Muscle layer of colon (tissue), 2 donors: ENCODE measurements around the gene SRPK1.

Experiments used
- H3K27ac ChIP-seq: one replicate; pipeline ENCODE4 v1.7.0; 2013; ENCODE audit warnings: low read depth, mild to moderate bottlenecking, low read length, moderate library complexity
- H3K27me3 ChIP-seq, 2 donors: one replicate each; pipeline ENCODE4 v1.7.0; 2013; ENCODE audit warnings: low read length in 2 of 2, mild to moderate bottlenecking in 2 of 2; ENCODE audit not compliant: insufficient read depth in 2 of 2, control insufficient read depth in 1 of 2
- H3K36me3 ChIP-seq: one replicate; pipeline ENCODE4 v1.7.0; 2013; ENCODE audit warnings: mild to moderate bottlenecking, low read length; ENCODE audit not compliant: insufficient read depth
- H3K4me1 ChIP-seq: one replicate; pipeline ENCODE4 v1.7.0; 2013; ENCODE audit warnings: mild to moderate bottlenecking, low read length; ENCODE audit not compliant: insufficient read depth
- H3K4me3 ChIP-seq, 2 donors: one replicate each; pipeline ENCODE4 v1.7.0; 2013; ENCODE audit warnings: low read length in 2 of 2, low read depth in 1 of 2, mild to moderate bottlenecking in 1 of 2, moderate library complexity in 1 of 2
- H3K9ac ChIP-seq: one replicate; pipeline ENCODE4 v1.7.0; 2013; ENCODE audit warnings: low read length
- H3K9me3 ChIP-seq: one replicate; pipeline ENCODE4 v1.7.0; 2013; ENCODE audit warnings: mild to moderate bottlenecking, low read length
- donor health status: abdominal sarcoma.
- donor health status: Adenocarcinoma of cecum.

SRPK1 gene

DNA sequence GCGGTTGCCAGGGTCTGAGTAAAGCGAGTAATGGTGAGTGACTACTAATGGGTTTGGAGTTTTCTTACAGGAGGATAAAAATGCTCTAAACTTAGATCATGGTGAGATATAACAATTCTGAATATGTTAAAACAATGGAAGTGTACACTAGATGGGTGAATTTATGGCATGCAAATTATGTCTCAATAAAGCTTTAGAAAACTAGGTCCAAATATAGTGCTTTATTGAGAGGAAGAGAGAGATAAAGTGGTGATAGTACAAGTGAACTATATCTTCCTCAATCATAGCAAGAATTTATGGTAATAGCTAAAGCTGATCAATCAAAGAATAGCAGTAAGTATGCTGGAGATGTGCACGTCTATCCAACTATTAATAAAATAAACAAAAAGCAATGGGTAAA is 23.9 kb downstream of the SRPK1 start:
- Histone ChIP-seq H3K4me1 (no peaks in the 10 kb centered on the region), H3K9ac (no peak overlapping the region), H3K9me3 (no peaks in the 10 kb centered on the region), H3K36me3 (no peaks in the 10 kb centered on the region), H3K4me3 (no peak overlapping the region), H3K27ac (no peak overlapping the region), H3K27me3 (no peaks in the 10 kb centered on the region)

DNA sequence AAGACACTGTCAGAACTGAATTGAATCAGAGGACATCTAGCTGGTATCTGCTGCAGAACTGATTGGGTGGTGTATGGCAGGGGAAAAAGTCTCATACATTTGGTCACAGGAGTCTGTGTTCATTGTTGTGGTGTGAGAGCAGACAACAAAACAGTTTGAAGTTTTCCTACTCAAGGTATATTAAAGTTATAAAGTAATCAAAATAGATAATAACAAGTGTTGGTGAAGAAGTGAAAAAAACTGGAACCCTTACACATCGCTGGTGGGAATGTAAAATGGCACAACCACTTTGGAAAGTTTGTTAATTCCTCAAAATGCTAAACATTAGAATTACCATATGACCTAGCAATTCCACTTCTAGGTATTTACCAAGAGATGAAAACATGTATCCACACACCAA is 24.7 kb downstream of the SRPK1 start:
- Histone ChIP-seq H3K4me3 (no peak overlapping the region), H3K27me3 (no peaks in the 10 kb centered on the region), H3K27ac (no peak overlapping the region), H3K9ac (no peak overlapping the region), H3K36me3 (no peaks in the 10 kb centered on the region), H3K4me1 (no peaks in the 10 kb centered on the region), H3K9me3 (no peaks in the 10 kb centered on the region)

DNA sequence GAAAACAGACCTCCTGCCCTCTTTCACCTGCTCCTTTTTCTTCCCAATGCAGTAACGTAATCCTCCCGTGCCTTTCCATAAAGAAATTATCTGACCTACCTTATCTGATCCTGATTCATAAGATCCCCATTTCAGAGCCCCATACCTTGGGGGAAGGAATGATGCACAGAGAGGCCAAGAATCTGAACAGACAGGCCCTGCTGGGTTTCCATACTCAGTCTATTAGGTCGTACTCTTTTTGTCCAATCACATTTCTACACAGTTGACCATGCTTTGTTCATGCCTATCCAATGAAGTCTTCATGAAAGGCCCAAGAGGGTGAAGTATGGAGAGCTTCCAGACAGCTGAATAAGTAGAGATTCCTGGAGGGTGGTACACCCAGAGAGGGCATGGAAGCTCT is 25.3 kb downstream of the SRPK1 start:
- no peak overlapping the region for H3K4me3 ChIP-seq
- H3K9ac ChIP-seq, result no peak overlapping the region
- H3K9me3 ChIP-seq, result no peaks in the 10 kb centered on the region
- no peaks in the 10 kb centered on the region for H3K4me1 ChIP-seq
- H3K27ac ChIP-seq, result no peak overlapping the region
- no peaks in the 10 kb centered on the region for H3K36me3 ChIP-seq
- no peaks in the 10 kb centered on the region for H3K27me3 ChIP-seq

DNA sequence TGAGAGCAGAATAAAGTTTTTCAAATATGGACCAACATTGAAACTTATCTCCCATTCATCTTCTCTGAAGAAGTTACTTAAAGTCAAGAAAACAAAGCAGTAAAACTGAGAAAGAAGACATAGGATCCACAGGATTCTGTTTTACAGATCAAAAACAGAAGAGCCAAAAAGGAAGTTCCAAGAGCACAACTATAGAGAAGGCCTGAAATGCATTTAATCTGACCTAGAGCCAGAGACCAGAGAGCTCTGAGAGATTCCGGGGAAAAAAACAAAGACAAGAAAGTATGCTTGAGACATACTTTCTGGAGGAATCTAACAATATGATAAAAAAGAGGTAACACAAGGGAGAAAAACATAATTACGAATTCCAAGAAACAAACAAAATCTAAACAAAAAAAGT is 26.1 kb downstream of the SRPK1 start:
- no peak overlapping the region for H3K4me3 ChIP-seq
- H3K4me1 ChIP-seq, result no peaks in the 10 kb centered on the region
- H3K27ac ChIP-seq, result no peak overlapping the region
- H3K9me3 ChIP-seq, result no peaks in the 10 kb centered on the region
- H3K9ac ChIP-seq, result no peak overlapping the region
- no peaks in the 10 kb centered on the region for H3K36me3 ChIP-seq
- H3K27me3 ChIP-seq, result no peaks in the 10 kb centered on the region

DNA sequence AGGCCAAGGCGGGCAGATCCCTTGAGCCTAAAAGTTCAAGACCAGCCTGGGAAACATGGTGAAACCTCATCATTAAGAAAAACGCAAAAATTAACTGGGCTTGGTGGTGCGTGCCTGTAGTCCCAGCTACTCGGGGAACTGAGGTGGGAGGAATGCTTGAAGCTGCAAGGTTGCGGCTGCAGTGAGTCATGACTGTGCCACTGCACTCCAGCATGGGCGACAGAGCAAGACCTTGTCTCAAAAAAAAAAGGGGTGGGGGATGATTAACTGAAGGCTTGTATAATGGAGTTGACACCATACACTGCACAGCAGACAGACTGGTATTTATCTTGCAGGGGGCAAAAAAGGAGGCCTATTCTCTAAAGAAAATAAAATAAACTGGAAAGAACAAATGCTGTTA is 27.7 kb downstream of the SRPK1 start:
- Histone ChIP-seq H3K27me3 (no peaks in the 10 kb centered on the region), H3K36me3 (peaks cover 4% of the 10 kb centered on the region), H3K27ac (no peak overlapping the region), H3K9me3 (no peaks in the 10 kb centered on the region), H3K4me3 (no peak overlapping the region), H3K4me1 (no peaks in the 10 kb centered on the region), H3K9ac (no peak overlapping the region)

DNA sequence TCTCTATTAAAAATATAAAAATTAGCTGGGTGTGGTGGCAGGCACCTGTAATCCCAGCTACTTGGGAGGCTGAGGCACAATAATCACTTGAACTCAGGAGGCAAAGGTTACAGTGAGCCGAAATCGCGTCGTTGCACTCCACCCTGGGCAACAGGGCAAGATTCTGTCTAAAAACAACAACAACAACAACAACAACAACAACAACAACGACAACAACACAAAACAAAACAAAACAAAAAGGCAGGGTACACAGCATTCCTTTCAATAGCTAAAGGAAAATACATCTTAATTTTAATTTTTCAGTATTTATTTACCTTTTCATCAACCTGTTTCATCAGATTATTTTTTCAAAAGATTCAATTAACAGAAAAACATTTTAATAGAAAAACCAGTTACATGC is 28.4 kb downstream of the SRPK1 start:
- no peak overlapping the region for H3K4me3 ChIP-seq
- H3K4me1 ChIP-seq, result no peaks in the 10 kb centered on the region
- peaks cover 11% of the 10 kb centered on the region for H3K36me3 ChIP-seq
- no peaks in the 10 kb centered on the region for H3K27me3 ChIP-seq
- H3K9ac ChIP-seq, result no peak overlapping the region
- no peak overlapping the region for H3K27ac ChIP-seq
- H3K9me3 ChIP-seq, result no peaks in the 10 kb centered on the region

DNA sequence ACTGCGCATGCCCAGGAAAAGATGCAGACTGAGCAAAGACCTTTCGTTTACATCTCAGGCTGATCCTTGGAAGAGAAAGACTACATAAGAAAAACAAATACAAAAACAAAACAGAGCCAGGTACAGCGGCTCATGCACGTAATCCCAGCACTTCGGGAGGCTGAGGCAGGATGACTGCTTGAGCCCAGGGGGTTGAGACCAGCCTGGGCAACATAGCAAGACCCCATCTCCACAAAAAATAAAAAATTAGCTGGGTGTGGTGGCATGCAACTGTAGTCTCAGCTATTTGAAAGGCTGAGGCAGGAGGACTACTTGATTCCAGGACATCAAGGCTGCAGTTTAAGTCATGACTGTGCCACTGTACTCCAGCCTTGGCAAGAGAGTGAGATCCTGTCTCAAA is 41.7 kb downstream of the SRPK1 start:
- no peak overlapping the region for H3K27ac ChIP-seq
- no peaks in the 10 kb centered on the region for H3K9me3 ChIP-seq
- H3K36me3 ChIP-seq, result peaks cover 4% of the 10 kb centered on the region
- H3K27me3 ChIP-seq, result no peaks in the 10 kb centered on the region
- no peak overlapping the region for H3K9ac ChIP-seq
- H3K4me3 ChIP-seq, result no peak overlapping the region
- no peaks in the 10 kb centered on the region for H3K4me1 ChIP-seq

DNA sequence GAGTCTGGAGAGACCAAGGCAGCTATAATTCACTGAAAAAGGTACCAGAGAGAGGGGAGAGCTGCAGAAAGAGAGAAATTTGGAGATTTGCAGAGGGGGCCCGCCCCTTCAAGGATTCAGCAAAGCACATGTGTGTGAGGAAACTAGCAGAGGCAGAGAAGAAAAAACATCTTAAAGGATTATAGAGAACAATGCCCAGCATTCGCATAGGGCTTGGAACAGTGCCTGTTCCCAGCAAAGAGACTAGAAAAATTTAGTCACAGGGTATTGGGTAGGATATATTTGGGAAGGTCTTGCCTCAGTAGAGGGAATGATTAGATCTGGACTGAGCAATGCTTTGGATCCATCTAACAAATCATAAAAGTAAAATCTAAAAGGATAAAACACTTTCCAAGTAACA is 44.0 kb downstream of the SRPK1 start:
- Histone ChIP-seq H3K27ac (no peak overlapping the region), H3K9ac (no peak overlapping the region), H3K36me3 (no peaks in the 10 kb centered on the region), H3K9me3 (no peaks in the 10 kb centered on the region), H3K4me1 (no peaks in the 10 kb centered on the region), H3K4me3 (no peak overlapping the region), H3K27me3 (no peaks in the 10 kb centered on the region)

DNA sequence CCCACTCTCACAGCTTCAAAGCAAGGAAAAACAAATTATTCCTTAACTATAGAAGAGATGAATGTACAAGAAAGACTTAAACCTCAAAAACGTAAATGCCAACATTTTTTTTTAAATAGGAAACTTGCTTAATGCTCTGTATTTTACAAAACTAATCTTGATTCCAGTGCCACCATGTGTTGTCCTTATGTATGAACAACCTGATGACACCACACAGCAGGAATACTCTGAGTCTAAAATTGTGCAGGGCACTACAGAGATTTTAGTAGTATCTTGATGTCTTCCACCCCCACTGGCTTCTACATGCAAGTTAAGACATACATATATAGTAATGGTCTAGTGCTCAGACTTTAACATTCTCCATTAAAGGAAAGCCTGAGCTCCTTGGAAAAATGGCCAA is 46.2 kb downstream of the SRPK1 start:
- no peak overlapping the region for H3K9ac ChIP-seq
- no peak overlapping the region for H3K27ac ChIP-seq
- no peak overlapping the region for H3K4me3 ChIP-seq
- H3K9me3 ChIP-seq, result no peaks in the 10 kb centered on the region
- no peaks in the 10 kb centered on the region for H3K36me3 ChIP-seq
- no peaks in the 10 kb centered on the region for H3K4me1 ChIP-seq
- H3K27me3 ChIP-seq, result no peaks in the 10 kb centered on the region

DNA sequence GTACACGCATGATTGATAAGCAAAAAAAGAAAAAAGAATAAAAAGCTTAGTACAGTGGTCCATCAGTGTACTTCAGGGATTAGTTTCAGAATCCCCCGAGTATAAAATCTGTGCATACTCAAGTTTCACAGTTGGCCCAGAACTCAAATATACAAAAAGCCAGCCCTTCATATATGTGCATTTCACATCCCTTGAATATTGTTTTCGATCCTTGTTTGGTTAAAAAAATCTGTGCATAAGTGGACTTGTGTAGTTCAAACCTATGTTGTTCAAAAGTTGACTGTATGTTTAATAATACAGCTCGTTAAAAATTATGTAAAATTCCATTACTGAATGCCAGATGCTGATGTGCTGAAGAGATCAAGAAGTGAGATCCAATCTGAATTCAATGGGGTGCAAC is 61.5 kb downstream of the SRPK1 start:
- Histone ChIP-seq H3K27ac (no peak overlapping the region), H3K4me1 (no peaks in the 10 kb centered on the region), H3K9me3 (no peaks in the 10 kb centered on the region), H3K27me3 (no peaks in the 10 kb centered on the region), H3K4me3 (no peak overlapping the region), H3K9ac (no peak overlapping the region), H3K36me3 (peaks cover 13% of the 10 kb centered on the region)

DNA sequence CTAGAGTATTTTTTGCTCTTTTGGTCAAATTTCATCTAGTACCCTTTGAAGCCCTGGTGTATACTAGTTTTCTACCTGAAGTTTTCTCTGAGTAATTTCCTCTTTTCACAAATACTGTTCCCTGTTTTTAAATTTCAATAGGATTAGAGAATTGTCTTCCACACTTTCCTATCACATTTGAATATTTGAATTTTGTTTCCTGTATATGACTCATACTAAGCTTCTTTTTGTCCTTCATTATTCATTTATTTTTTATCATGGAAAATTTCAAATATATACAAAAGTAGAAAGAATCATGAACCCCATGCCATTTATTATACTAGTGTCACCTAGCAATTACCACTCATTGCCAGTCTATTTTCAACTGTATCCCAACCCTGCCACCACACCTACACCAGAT is 63.0 kb downstream of the SRPK1 start:
- Histone ChIP-seq H3K4me1 (no peaks in the 10 kb centered on the region), H3K9me3 (no peaks in the 10 kb centered on the region), H3K9ac (no peak overlapping the region), H3K36me3 (peaks cover 13% of the 10 kb centered on the region), H3K27me3 (no peaks in the 10 kb centered on the region), H3K27ac (no peak overlapping the region), H3K4me3 (no peak overlapping the region)

DNA sequence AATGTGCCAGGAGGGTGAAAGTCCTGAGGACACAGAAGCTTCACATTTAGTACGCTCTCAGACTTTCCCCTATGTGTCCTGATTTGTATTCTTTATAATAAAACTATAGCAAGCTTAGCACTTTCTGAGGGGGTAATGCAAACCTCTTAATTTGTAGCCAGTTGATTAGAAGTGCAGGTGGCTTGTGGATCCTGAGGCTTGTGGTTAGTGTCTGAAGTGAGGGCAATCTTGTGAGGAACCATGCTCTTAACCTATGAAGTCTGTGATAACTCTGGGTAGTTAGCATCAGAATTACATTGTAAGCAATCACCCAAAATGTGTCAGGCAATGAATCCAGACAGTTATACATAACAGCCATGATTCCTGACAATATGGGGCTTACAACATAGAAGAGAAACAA is 64.6 kb downstream of the SRPK1 start:
- no peaks in the 10 kb centered on the region for H3K27me3 ChIP-seq
- H3K36me3 ChIP-seq, result peaks cover 21% of the 10 kb centered on the region
- H3K27ac ChIP-seq, result no peak overlapping the region
- H3K4me1 ChIP-seq, result no peaks in the 10 kb centered on the region
- no peak overlapping the region for H3K9ac ChIP-seq
- no peak overlapping the region for H3K4me3 ChIP-seq
- no peaks in the 10 kb centered on the region for H3K9me3 ChIP-seq
